GM08714 (cell line): ENCODE results near the gene AKR1C8.
"Not testable (repeated sequence)": the region's sequence is repeated elsewhere in the genome, so short reads cannot be mapped to it uniquely, and the experiment has no call there.

ENCODE experiments used
- H3K4me3 ChIP-seq: fragments of 200-500 bp; sonication (Bioruptor generic); 2 replicates; pipeline ENCODE4 v1.5.1; 2014; ENCODE audit warnings: mild to moderate bottlenecking, low read length, inconsistent platforms
- ZNF274 ChIP-seq: IDR thresholded peaks from 2 replicates; pipeline ENCODE4 v1.6.1; 2012; ENCODE audit warnings: mild to moderate bottlenecking, low read depth, low read length

The AKR1C8 gene

DNA sequence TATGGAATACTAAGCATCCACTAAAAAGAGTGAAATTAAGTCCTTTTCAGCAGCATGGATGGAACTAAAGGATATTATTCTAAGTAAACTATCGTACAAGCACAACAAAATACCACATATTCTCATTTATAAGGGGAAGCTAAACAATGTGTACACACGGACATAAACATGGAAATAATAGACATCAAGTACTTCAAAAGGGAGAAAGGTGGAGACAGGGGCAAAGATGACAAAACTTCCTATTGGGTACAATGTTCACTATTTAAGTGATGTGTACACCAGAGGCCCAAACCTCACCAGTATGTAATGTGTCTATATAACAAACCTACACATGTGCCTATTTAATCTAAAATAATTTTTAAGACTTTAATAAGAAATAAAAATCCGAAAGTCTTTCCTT is 9.5 kb upstream of the AKR1C8 start:
- TF ChIP-seq ZNF274 = no peak
- no peak overlapping the region for H3K4me3 ChIP-seq

DNA sequence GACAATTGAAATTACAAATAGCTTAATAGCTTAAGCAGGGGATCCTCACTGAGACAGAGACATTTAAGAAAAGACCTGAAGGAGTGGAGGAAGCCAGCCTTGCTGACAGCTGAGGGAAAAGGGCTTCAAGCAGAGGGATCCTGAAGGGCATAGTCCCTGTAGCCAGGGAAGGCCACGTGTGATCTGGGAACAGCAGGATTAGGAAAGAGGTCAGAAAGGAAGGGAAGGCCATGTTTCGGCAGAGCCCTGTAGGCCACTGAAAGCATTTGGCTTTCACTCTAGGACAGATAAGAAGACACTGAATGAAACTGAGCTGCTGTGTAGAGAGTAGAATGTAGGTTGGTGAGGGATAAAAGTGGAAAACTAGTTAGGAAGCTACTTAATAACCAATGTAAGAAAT is 3.4 kb upstream of the AKR1C8 start:
- TF ChIP-seq ZNF274 = no peak
- H3K4me3 ChIP-seq = no peak overlapping the region

DNA sequence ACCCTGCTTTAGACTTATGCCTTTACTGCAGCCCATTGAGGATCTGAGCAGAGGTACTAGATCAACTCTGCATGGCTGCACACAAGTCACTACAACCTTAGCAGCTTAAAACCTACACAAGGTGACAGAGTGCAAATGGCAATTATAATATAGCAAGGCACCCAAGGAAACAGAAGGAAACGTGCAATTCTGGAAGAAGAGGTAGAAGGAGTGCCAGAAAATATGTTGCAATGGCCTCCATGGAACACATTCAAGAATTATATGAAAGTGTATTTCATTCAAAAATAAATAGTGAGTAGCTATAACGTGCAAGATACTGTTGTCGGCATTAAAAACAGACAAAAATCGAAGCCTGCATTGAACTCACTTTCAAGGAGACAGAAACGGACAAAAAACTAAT is 2.9 kb upstream of the AKR1C8 start:
- TF ChIP-seq ZNF274 = no peak
- no peak overlapping the region for H3K4me3 ChIP-seq

DNA sequence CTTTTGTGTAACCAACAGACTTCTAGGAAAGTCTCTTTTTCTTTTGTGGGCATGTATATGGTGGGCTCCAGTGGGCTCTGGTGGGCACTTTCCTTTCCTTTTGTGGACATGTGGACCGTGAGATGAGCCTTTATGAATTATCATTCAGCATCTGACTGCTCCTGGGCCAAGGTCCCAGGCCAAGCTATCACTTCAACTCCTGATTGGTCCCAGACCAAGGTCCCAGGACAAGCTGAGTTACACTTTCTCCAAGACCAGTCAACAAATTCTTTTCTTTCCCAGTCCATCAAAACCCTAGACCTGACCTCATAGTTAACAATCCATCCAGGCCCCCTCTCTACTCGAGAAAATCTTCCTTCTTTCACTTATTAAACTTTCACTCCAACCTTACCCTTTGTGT is 1.0 kb downstream of the AKR1C8 start:
- H3K4me3 ChIP-seq = no peak overlapping the region
- no peak for TF ChIP-seq ZNF274

DNA sequence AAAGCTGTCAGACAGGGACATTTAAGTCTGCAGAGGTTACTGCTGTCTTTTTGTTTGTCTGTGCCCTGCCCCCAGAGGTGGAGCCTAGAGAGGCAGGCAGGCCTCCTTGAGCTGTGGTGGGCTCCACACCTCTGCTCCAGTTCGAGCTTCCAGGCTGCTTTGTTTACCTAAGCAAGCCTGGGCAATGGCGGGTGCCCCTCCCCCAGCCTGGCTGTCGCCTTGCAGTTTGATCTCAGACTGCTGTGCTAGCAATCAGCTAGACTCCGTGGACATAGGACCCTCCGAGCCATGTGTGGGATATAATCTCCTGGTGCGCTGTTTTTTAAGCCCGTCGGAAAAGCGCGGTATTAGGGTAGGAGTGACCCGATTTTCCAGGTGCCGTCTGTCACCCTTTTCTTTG is 4.4 kb downstream of the AKR1C8 start:
- H3K4me3 ChIP-seq = not testable (repeated sequence)

DNA sequence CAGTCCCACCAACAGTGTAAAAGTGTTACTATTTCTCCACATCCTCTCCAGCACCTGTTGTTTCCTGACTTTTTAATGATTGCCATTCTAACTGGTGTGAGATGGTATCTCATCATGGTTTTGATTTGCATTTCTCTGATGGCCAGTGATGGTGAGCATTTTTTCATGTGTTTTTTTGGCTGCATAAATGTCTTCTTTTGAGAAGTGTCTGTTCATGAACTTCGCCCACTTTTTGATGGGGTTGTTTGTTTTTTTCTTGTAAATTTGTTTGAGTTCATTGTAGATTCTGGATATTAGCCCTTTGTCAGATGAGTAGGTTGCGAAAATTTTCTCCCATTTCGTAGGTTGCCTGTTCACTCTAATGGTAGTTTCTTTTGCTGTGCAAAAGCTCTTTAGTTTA is 9.4 kb downstream of the AKR1C8 start:
- not testable (repeated sequence) for H3K4me3 ChIP-seq

DNA sequence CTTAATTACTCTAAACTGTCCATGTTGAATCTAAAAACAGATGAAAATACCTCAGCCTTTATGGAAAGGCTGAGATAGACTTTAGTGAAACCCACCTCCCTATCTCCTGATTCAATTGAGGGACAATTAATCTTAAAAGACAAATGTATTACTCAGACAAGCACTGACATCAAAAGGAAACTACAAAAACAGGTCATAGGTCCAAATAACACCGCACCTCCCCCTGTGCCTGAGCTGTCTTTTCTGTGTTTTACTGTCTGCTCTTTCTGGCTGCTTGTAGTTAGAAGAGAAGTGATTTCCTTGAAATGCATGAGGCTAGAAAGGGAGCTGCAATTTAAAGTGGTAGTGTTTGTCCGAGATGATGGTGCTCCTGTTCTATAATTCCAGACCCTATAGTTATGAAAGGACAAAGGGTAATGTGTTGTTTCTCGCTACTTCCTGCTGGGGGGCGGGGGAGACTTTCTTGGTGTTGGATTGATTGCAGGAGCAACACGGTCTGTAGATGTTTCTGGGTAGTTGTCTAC is 16.0 kb downstream of the AKR1C8 start:
- TF ChIP-seq ZNF274 = no peak
- H3K4me3 ChIP-seq = no peak overlapping the region

DNA sequence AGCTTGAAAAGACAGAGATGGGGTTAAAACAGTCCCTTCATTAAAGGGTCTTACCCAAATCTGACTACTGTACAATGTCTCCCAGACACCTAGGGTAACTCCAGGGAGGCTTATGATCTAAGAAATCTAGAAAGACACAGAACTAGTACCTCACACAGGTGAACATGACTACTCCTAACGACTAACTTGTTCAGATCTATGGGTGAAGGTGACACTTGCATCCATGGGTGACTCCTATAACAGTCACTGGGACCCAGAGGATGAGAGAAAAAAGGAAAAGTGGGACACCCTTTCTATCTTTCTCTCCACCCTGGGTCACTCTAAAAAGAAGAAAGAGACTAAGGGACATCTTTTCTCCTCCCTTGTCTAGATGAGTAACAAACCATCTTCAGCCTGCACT is 19.2 kb downstream of the AKR1C8 start:
- no peak for TF ChIP-seq ZNF274
- no peak overlapping the region for H3K4me3 ChIP-seq

DNA sequence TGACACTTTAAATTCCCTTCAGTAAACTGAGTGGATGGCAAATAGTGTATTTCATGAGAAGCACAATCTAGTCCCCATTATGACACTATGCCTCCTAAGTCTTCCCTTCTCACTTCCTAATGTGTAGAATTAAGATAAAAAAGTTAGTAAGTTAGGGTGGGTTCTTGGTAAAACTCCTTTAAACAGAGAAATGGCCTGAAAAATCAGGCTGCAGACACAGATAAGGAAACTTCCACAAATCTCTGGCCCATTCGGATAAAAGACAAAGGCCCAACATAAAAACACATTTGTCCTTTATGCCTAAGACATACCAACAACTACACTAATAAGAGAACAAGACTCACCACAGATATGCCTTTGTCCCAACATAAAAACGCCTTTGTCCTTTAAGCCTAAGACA is 21.5 kb downstream of the AKR1C8 start:
- H3K4me3 ChIP-seq = no peak overlapping the region
- no peak for TF ChIP-seq ZNF274

DNA sequence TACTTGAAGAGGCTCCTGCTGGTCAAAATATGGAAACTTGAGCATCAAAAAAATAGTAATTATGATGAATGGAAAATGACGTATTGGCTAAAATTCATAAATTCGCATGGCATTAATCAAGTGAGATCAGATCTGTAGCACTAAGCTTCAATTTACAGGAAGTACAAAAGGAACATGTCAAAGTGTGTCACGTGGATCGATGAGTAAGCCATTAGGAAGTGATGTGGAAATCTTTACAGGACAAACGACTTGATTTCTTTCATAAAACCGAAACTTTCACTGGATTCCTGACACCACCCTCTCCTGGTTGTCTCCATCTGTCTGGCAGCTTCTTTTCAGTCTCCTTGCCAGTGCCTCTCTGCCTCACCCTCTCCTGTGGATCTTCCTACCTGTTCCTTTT is 25.8 kb downstream of the AKR1C8 start:
- H3K4me3 ChIP-seq = no peak overlapping the region
- no peak for TF ChIP-seq ZNF274

DNA sequence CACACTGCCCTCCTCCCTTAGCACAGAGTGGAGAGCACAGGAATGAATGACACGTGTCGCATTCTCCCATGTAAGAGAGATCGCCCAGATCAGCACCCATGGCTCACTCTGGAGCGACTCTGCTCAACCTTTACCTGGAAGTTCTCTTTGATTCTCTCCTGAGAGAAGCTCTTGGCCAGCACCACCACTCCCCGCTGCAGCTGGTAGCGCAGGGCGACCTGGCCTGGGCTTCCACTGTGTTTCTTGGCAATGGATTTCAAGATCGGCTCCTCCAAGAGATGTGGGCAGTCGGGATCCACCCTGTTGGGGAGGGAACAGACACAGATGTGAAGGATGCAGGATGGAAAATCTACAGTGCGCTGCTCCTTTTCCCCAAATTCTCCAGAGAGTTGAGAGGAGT is 27.4 kb downstream of the AKR1C8 start:
- no peak overlapping the region for H3K4me3 ChIP-seq
- no peak for TF ChIP-seq ZNF274

DNA sequence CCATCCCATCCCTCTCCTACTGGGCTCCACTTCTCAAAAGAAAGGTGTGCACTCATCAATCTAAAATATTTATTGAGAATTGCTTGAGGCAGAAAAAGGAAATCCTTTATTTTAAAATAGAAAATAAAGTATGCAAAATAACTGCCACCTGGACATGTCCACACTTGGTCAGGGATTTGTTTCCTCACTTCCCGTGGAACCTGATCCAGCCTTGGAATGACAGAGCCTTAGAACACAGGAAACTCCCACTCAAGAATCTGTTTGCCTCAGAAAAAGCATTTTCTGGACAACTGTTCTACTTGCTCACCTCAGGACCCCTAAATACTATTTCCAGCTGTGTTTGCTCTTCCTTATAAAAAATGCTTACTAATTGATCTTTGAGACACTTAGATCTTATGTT is 29.0 kb downstream of the AKR1C8 start:
- TF ChIP-seq ZNF274 = no peak
- H3K4me3 ChIP-seq = no peak overlapping the region

DNA sequence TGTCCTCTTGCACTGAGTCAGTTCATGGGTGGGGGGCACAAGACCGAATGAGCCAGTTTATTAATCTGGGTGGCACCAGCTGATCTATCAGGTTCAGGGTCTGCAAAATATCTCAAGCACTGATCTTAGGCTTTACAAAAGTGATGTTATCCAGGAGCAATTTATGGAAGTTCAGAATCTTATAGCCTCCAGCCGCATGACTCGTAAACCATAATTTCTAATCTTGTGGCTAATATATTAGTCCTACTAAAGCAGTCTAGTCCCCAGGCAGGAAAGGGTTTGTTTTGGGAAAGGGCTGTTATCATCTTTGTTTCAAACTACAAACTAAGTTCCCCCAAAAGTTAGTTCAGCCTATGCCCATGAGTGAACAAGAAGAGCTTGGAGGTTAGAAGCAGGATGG is 33.9 kb downstream of the AKR1C8 start:
- no peak overlapping the region for H3K4me3 ChIP-seq
- TF ChIP-seq ZNF274 = no peak

DNA sequence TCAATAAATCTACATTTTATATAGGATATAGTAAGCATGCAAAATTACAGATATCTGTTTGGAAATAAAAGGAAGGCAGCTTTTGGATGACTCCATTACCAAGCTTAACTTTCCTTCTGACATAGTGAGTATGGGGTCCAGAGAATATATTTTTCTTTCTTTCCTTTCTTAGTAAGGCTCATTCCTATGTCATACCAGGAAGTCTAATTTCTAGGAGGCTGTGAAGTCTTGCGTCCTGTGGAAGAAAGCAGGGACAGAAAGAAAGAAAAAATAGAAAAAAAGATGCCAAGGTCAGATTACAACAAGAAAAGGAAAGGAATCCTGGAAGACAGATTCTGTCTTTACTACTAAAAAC is 36.3 kb downstream of the AKR1C8 start:
- no peak for TF ChIP-seq ZNF274
- H3K4me3 ChIP-seq = no peak overlapping the region

DNA sequence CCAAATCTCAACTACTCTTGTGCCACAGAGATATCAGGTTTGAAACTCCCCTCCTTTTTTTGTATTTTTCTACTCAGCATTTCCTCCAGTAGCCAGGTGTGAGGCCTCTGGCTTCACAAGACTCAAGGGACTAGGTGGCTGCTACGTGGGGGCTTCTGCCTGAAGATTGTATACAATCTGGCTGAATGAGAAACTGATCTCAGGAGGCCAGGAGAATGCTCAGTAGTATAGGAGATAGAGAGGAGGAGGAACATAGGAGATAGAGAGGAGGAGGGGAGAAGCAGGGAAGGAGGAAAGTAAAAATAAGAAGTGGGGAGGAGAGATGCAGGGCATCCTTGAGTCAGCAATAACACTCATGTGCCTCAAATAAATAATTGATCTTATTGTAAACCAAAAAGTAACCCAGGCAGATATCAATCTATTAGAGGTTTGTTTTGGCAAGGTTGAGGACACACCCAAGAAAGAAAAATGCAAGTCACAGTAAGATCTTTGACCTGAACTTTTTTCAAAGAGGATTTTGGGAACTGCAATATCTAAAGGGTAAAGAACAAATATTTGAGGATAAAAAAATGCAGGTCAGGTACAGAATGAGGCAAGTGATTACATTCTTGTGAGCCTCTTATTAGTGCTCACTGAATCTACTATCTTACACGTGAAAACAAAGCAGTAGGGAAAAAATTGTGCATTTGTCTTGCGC is 36.8 kb downstream of the AKR1C8 start:
- no peak for TF ChIP-seq ZNF274

DNA sequence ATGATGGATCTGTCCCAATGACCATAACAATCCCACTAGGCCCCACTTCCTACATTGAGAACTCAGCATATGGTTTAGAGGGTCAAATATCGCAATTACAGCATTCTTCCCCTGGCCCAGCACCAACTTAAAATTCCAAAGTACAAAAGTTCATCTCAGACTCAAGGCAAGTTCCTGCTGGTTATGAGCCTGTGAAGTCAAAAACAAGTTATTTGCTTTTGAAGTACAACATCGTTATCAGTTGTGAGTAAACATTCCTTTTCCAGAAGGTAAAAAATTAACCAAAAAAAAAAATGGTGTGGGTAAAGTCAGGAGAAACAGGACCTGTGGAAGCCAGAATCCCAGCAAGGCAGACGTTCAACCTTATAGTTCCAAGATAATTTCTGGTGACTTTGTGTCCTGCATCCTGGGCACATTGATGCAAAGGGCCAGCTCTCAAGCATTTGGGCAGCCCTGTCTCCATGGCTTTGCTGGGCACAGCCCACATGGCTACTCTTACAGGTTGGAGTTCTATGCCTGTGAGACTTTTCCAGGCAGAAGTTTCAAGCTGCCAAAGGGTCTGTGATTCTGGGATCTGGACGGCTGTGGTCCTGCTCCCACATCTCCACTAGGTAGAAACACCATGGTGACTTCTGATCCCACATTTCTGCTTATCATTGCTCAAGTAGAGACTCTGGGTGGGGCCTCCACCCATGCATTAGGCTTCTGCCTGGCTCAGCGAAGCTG is 37.5 kb downstream of the AKR1C8 start:
- no peak for TF ChIP-seq ZNF274
- H3K4me3 ChIP-seq = no peak overlapping the region

More for the DNA sequence above, 36.8 kb downstream of the AKR1C8 start:
- H3K4me3 ChIP-seq = no peak overlapping the region
